ENCODE results near the gene EFNA5.
A peak's percentile ranks its signal among the peaks of the same experiment; 100 is the strongest.

Gene EFNA5

DNA sequence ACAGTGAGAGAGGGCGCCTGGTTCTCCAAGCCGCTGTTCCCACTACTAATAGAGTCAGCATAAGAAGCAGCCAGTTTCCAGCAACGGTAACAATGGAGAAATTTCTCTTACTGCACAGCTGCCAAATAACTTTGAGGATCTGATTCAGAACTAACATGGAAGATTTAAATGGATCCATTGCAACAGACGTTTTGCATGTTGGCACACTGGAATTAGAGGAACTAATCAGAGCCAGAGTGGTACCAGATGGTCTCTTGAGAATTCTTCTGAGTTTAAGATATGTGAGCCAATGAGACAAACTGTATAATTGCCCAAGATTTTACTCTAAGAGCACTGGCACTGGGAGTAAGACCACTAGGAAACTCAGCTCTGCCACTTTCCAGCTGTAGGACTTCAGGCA lies 186.5 kb downstream of the EFNA5 start:
- Histone ChIP-seq H3F3A (ENCODE audit: insufficient read depth, low read length) (no peaks in the 10 kb centered on the region), H3K9ac (ENCODE audit: low read length) (no peak overlapping the region)

DNA sequence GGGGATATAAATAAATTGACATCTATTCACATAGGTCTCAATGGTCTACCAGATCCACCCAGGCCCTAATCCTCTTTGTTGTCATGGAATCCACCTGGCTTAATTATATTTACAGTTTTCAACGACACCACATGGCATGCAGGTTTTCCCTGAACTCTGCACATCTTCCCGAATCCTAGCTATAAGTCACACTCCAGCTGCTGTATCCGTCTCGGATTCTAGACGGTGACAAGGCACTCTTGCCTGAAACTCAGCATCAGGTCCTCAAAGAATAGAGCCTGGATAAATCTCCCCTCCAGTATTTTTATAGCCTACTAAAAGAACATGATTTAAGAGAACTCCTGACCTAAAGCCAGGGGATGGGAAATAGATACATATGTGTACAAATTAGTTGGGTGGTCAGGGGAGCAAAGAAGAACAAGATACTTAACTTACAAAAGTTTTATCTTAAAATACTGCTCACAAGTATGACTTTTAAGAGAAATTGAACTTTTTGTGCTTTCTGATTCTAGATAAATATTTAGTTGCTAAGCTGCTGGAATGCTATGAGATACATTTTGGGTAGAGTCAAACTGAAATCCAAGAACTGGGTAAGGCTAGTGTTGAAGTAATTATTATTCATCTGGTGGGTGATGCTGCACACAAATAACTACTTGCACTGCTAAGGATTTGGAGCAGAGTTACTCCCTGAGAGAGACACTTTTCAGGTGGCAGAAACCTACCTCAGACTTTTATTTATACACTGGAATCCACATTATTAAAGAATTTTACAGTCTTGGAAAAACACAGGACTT lies 187.3 kb downstream of the EFNA5 start:
- TF ChIP-seq, protein P1, sequence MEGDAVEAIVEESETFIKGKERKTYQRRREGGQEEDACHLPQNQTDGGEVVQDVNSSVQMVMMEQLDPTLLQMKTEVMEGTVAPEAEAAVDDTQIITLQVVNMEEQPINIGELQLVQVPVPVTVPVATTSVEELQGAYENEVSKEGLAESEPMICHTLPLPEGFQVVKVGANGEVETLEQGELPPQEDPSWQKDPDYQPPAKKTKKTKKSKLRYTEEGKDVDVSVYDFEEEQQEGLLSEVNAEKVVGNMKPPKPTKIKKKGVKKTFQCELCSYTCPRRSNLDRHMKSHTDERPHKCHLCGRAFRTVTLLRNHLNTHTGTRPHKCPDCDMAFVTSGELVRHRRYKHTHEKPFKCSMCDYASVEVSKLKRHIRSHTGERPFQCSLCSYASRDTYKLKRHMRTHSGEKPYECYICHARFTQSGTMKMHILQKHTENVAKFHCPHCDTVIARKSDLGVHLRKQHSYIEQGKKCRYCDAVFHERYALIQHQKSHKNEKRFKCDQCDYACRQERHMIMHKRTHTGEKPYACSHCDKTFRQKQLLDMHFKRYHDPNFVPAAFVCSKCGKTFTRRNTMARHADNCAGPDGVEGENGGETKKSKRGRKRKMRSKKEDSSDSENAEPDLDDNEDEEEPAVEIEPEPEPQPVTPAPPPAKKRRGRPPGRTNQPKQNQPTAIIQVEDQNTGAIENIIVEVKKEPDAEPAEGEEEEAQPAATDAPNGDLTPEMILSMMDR (IDR thresholded peaks at IDR 0.05; ENCODE audit: low read length): no peak
- TF ChIP-seq EZH2 (IDR thresholded peaks at IDR 0.05; ENCODE audit: borderline replicate concordance, low read length): no peak
- Histone ChIP-seq H3K27me3 (ENCODE audit: insufficient read depth, low read length) (no peaks in the 10 kb centered on the region), H3K4me1 (ENCODE audit: insufficient read depth, low read length, severe bottlenecking) (peaks cover 51% of the 10 kb centered on the region), H3K9me3 (ENCODE audit: low read length) (no peaks in the 10 kb centered on the region), H3F3A (ENCODE audit: insufficient read depth, low read length) (no peaks in the 10 kb centered on the region), H3K9ac (ENCODE audit: low read length) (no peak overlapping the region), H3K4me3 (ENCODE audit: low read depth, low read length, poor library complexity, severe bottlenecking) (no peak overlapping the region), H3K9me2 (ENCODE audit: low read depth, low read length) (no peaks in the 10 kb centered on the region), H4K20me1 (ENCODE audit: insufficient read depth, low read length) (no peaks in the 10 kb centered on the region), H3K4me2 (ENCODE audit: low read length) (no peak overlapping the region), H3K27ac (ENCODE audit: low read depth, low read length, poor library complexity, severe bottlenecking) (peak overlapping the region; percentile 50), H3K36me3 (ENCODE audit: insufficient read depth, low read length) (no peaks in the 10 kb centered on the region), H3K79me2 (ENCODE audit: insufficient read depth, low read length) (no peaks in the 10 kb centered on the region), H2AFZ (ENCODE audit: low read length) (no peak overlapping the region)

More for the DNA sequence above, 186.5 kb downstream of the EFNA5 start:
- Histone ChIP-seq H3K4me2 (ENCODE audit: low read length) (no peak overlapping the region), H2AFZ (ENCODE audit: low read length) (no peak overlapping the region), H3K79me2 (ENCODE audit: insufficient read depth, low read length) (no peaks in the 10 kb centered on the region), H3K9me2 (ENCODE audit: low read depth, low read length) (no peaks in the 10 kb centered on the region), H4K20me1 (ENCODE audit: insufficient read depth, low read length) (no peaks in the 10 kb centered on the region), H3K9me3 (ENCODE audit: low read length) (no peaks in the 10 kb centered on the region), H3K36me3 (ENCODE audit: insufficient read depth, low read length) (no peaks in the 10 kb centered on the region), H3K4me1 (ENCODE audit: insufficient read depth, low read length, severe bottlenecking) (peaks cover 49% of the 10 kb centered on the region), H3K27me3 (ENCODE audit: insufficient read depth, low read length) (no peaks in the 10 kb centered on the region), H3K4me3 (ENCODE audit: low read depth, low read length, poor library complexity, severe bottlenecking) (no peak overlapping the region), H3K27ac (ENCODE audit: low read depth, low read length, poor library complexity, severe bottlenecking) (peak overlapping the region; percentile 50)
- TF ChIP-seq EZH2 (IDR thresholded peaks at IDR 0.05; ENCODE audit: borderline replicate concordance, low read length): no peak
- TF ChIP-seq, protein P1 (IDR thresholded peaks at IDR 0.05; ENCODE audit: low read length): no peak

DNA sequence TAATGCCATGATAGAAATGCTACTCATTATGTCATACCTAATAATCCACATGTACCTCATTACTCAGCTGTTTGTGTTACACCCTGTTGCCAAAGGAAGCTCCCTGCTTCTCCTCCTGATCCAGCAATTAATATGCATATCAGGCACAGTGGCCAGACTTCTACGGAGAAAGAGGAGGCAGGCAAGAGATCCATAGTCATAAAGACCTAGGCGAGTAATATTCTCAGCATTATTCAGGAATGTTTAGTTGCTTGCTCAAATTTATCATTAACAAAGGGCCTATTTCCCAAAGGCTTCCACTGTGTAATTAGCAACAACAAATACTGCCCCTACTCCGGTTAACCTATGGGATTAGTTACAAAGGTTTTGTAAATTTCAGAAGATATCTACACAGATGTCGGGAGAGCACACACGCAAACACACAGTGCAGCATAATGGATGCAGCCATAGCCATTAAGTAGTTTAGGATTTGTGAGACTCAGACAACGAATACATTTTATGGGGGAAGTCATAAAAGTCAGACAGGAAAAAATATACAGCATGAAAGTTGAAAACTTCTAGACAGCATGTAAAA lies 192.6 kb downstream of the EFNA5 start:
- H3K27ac ChIP-seq (ENCODE audit: low read depth, low read length, poor library complexity, severe bottlenecking): no peak overlapping the region
- TF ChIP-seq EZH2 (IDR thresholded peaks at IDR 0.05; ENCODE audit: borderline replicate concordance, low read length): no peak
- TF ChIP-seq, protein P1 (IDR thresholded peaks at IDR 0.05; ENCODE audit: low read length): no peak

More for the DNA sequence above, 192.6 kb downstream of the EFNA5 start:
- peaks cover 51% of the 10 kb centered on the region for H3K4me1 ChIP-seq (ENCODE audit: insufficient read depth, low read length, severe bottlenecking)
- no peaks in the 10 kb centered on the region for H3K36me3 ChIP-seq (ENCODE audit: insufficient read depth, low read length)
- no peaks in the 10 kb centered on the region for H3F3A ChIP-seq (ENCODE audit: insufficient read depth, low read length)
- no peaks in the 10 kb centered on the region for H3K9me2 ChIP-seq (ENCODE audit: low read depth, low read length)
- H3K79me2 ChIP-seq (ENCODE audit: insufficient read depth, low read length): no peaks in the 10 kb centered on the region
- no peaks in the 10 kb centered on the region for H3K27me3 ChIP-seq (ENCODE audit: insufficient read depth, low read length)
- no peaks in the 10 kb centered on the region for H3K9me3 ChIP-seq (ENCODE audit: low read length)
- no peak overlapping the region for H3K4me2 ChIP-seq (ENCODE audit: low read length)
- H4K20me1 ChIP-seq (ENCODE audit: insufficient read depth, low read length): no peaks in the 10 kb centered on the region
- no peak overlapping the region for H3K9ac ChIP-seq (ENCODE audit: low read length)
- H2AFZ ChIP-seq (ENCODE audit: low read length): no peak overlapping the region
- no peak overlapping the region for H3K4me3 ChIP-seq (ENCODE audit: low read depth, low read length, poor library complexity, severe bottlenecking)

Data from OCI-LY1 (cell line).